NCI-H146 (cell line): ENCODE data around the gene KIZ.
"Not testable (repeated sequence)": the region's sequence is repeated elsewhere in the genome, so short reads cannot be mapped to it uniquely, and the experiment has no call there.

Experiments
- DNase-seq: peaks from one replicate; lab custom pipeline; 2025; lab: John Stamatoyannopoulos, UW

Gene KIZ

DNA sequence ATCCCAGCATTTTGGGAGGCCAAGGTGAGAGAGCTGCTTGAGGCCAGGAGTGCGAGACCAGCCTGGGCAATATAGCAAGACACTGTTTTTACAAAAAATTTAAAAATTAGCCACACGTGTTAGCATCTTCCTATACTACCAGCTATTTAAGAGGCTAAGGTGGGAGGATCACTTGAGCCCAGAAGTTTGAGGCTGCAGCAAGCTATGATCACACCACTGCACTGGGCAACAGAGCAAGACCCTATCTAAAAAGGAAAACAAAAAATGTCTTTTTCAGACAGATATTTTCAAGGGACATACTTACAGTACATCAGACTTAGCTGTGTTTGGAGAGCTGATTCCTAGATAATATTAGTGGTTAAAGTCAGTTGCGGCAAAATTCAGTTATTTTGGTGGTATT lies 104.3 kb downstream of the KIZ start:
- DNase-seq, result no peak

DNA sequence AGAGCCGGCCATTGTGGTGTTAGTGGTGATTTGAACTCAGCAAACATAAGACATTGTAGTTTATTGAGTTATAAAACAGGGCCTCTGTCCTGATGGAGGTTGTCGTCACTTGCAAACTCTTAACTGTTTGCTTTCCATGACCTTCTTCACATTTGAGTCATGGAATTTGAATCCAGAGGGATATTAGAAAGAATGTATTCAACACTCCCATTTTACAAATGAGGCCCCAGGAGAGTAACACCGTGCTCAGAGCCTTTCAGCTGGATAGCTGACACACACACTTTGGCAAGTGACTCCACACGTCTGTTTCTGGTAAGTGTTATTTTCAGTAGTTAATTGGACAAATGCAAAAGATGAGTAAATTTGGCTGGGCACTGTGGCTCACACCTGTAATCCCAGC lies 104.8 kb downstream of the KIZ start:
- no peak for DNase-seq

DNA sequence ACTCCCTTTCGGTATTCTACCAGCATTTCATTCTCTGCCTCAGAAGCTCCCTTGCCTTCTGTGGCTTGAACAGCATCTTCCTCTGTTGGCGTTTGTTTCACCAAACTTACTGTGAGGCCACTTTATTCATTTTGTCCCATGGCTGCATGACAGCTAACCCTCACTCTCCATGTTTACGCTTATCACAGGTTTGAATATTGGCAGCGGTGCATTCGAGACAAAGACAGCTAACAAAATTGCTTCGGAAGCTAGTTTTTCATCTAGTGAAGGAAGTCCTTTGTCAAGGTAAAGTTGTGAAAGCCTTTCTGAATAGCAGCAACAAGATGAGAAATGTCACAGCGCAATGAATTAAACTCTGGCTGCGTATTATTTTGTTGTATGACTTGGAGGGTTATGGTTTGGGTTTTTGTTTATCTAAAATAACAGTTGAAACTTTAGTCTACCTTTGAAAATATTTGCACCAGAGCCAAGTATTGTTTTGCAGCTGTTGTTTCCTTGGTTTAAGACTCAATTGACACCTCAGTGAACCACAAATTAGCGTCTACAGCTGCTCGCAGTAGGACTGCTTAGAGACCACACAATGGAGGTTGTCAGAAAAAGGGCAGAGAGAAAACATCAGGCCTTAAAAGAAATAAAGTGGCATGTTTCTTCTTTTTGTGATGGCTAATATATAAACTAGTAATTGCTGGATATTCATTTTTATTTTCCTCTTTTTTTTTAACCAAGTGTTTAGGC lies 106.8 kb downstream of the KIZ start:
- DNase-seq, result peak; percentile 40

DNA sequence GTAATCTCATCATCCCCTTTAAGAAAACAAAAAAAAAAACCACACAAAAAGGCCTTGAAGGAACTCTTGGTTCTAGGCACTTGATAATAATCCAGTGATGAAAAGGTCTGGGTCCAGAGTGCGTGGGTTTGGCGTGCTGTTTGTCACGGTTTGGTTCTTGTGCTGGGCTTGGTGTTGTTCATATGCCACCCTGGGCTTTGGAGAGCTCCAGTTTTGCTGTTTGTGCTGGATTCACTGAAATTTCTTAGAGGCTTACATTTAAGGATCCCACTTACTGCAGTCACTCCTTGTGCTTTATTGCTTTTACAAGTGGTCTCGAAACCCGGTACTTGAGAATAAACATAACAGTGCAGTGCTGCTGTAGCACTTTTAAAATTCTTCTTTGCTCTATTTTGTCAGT lies 108.4 kb downstream of the KIZ start:
- DNase-seq, result no peak

DNA sequence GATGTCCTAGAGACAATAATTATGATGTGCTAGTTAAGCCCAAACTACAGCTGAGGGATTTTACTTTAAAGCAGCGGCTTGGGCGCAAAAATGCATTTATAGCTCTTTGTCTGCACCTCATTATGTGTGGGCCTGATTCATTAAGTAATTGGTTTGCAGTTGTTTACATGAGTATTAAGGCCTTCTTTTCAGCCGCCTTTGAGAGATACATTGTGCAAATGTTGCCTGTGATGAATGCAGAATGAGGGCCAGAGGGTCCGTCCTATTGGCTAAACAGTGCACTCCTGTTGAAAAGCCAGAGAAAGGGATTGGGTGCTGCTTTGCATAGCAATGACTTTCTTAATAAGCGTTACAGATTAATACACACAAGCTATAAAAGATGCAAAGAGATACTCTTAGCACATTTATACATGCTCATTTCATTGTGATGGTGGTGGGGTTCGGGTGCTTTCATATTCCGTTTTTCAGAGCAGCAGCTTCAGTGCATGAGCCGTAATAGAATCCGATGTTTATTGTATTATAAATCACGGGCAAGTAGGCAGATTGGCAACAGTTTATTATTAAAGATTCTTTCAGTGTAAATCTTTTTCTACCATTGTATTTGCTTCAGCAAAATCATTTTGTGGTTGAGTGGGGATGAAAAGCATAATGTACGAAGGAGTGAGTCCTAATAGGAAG lies 109.1 kb downstream of the KIZ start:
- peak; percentile 78 for DNase-seq

DNA sequence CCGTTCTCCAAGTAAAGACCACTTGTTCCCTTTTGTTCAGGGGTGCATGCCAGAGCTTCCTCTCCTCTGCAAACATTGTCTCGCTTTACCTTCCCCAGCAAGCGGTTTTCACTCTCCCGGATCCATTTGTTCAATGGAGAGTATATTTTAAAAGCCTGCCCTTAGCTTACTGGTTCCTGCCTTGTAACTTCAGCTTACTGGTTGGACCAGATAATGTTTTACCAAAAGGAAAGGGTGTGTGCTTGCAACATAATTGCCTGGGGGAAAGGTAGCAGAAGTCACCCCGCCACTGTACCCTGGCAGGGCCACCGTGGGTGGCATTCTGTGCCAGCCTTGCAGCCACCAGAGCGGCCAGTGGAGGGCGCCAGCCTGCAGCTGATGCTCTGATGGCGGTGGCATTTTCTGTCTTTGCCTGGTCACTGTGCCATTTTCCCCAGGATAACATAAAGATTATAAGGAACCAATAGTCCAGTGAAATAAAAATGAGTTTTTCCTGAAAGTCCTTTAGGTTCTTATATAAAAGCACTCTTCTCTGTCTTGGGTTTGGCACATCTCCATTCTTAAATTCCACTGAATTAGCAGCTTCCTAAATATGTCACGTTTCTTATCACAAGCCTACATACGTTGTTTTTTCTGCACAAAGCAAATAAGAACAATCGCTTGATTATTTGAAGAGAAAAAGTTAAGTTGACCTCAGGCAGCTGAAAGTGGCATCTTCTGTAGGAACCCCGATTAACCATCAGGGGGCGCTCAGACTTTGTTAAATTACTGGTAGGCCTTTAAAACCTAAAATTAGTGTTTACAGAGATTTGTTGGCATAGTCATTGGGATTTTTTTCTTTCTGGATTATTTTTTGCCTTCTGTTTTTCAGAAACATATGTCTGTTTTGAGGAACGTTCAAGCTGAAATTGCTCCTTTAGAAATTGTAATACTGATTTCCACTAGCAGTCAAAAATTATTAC lies 109.9 kb downstream of the KIZ start:
- peak; percentile 77 for DNase-seq

DNA sequence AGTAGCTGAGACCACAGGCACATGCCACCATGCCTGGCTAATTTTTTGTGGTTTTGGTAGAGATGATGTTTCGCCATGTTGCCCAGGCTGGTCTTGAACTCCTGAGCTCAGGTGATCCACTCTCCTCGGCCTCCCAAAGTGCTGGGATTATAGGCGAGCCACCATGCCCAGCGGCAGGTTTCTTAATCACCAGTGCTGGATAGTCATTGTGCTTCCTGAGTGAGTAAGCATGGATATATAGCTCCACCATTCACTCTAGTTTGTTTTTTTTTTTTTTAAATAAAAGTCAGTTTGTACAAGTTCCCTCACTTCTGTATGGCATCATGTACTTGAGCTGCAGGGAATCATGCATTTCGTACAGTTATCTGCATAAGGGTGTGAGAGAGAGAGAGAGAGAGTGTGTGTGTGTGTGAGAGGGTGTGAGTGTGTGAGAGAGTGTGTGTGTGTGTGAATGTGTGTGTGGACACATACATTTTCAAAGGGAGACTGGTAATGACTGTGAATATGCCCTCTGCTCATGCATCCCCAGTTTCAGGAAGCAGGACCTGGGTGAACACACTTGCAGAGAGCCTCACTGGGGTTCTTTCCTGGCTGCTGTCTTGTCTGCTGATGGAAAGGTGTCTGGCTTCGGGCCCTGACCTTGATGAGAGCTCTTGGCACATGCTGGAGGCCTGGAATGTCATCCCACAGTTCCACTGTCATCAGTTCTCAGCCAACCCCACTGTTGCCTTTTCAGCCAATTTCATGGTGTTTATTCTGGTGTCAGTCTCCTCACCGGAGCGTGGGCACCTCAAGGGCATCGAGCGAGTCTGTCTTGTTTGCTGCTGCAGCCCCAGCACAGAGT lies 112.3 kb downstream of the KIZ start:
- no peak for DNase-seq

DNA sequence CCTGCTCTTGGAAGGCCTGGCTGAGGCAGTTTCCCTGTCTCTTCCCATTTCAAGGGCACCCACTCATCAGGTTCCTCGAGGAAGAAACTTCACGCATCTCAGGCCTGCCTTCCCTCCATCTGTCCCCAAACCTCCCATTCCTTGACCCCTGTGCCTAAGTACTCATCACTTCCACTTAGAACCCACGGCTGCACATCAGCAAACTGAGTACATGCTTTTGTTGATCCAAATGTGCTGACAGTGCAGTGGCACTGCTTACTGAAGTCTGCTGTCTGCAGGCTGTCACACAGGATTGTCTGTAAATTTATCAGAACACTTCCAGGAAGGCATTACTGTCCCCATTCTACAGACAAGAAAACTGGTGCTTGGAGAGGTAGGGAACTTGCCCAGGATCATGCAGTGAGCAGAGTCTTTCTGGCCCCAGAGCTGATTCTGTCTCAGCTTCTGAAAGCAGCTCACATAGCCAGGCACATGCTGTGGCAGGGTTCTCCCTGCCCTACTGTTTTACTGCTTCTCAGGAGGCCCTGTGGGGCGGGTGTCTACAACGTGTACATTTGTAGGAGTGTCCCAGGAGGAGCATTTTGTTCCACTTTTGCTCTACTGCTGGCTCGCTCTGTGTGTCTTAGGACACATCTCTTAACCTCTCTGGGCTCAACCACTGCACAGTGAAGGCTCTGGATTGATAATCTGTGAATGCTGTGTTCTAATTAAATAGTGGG lies 113.1 kb downstream of the KIZ start:
- no peak for DNase-seq

DNA sequence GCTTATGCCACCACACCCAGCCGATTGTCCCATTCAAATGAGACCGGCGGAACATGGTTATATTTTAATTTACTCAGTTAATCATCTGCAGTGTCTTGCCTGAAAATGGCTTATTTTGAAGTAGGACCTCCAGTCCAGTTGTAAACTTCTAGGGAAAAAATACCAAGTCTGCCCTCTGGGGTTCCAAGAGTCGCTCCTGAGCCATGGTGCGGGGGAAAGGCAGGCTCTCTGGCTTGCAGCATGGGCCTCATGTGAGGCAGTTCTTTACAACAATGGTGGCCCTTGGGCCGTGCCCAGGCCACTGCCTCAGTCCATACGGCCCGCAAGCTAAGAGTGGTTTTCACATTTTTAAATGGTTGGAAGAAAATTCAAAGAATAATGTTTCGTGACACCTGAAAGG lies 114.5 kb downstream of the KIZ start:
- DNase-seq, result no peak

DNA sequence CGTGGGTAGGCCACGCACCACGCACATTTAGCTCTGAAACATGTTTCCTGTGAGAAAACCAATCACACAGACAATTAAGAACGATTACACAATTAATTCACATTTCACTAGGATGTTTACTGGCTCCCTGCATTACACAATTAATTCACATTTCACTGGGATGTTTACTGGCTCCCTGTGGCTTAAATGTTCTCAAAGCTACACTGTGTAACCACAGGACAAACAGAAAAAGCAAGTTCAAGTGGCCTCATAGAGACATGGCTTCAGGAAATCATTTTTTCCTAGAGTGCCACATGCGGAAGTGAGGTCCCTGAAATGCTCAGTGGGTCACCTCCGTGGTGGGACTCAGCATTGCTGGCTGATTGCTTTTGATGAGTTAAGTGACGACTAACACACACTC lies 115.5 kb downstream of the KIZ start:
- DNase-seq, result peak; percentile 56

DNA sequence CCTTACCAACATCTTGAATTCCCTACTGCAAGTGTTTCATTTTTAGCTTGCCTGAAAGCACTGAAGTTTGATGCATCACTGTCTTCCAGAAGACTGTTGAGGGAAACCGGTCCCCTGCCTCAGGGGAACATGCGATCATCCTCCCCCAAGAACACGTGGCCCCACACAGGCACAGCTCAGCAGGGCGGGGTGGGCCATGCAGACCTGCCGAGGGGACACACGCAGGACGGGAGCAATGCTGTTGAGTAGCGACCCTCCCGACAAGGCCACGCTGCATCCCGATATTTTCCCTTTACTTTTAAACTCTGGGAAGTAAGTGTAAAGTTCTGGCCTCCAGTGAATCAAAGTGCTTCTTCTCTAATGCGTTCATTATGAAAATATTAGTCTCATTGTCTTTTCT lies 117.9 kb downstream of the KIZ start:
- no peak for DNase-seq

DNA sequence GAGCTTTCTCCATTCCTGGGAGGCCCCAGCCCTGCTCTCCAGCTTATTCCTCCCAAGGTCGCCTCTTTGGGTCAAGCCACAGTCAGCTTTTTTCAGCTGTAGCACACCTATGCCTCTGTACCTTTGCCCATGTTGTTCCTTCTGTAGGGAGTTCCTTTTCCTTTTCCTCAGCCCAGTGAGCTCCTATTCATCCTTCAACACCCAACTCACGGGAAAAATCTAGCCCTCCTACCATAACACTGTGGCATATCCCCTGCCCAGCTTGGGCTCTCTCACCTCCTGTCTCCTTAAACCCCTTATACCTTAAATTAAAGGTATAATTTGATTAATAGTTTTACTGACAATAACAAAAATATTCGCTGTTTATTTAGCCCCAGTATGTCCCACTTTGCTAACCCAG lies 118.9 kb downstream of the KIZ start:
- no peak for DNase-seq

DNA sequence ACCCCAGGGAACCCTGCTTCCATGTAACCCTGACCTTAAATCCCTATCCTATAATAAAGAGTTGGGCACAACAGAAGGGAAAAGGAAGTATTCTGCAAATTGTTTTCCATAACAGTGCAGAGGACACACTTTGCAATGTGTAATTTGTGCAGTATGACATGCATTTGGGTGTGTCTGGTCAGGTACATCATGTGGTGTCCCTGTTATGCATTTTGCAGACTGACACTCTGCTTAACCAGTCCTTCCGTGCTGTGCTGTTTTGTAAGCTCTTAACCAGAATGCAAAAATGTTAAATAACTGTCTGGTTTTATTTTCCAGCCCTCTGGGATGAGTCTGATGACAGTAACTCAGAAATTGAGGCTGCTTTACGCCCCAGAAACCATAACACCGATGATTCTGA lies 120.3 kb downstream of the KIZ start:
- peak; percentile 5 for DNase-seq

DNA sequence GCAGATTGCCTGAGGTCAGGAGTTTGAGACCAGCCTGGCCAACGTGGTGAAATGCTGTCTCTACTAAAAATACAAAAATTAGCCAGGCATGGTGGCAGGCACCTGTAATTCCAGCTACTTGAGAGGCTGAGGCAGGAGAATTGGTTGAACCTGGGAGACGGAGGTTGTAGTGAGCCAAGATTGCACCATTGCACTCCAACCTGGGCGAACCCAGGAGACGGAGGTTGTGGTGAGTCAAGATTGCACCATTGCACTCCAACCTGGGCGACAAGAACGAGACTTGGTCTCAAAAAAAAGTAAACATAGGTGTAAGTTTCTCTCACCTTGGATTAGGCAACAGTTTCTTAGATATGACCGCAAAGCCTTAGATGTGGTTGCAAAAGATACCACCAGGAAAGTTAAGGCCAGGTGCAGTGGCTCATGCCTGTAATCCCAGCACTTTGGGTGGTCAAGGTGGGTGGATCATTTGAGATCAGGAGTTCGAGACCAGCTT lies 121.8 kb downstream of the KIZ start:
- not testable (repeated sequence) for DNase-seq

DNA sequence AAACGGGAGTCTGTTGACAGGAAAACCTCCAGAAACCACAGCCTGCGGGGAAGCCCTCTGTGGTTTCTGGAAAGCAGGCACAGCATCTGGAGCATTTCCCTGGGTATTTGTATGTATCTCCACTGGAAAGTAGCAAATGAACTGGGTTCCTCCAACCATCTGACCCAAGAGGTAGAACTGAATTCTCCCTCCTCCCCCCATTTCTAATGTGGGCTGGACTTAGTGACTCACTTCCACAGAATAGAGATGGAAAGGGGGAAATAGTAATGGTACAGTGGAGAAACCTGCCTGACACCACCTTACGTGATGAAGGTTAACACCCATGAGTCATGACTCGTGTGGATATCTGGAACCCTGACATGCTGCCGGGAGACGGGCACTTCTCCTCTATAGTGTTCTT lies 125.4 kb downstream of the KIZ start:
- DNase-seq, result no peak

DNA sequence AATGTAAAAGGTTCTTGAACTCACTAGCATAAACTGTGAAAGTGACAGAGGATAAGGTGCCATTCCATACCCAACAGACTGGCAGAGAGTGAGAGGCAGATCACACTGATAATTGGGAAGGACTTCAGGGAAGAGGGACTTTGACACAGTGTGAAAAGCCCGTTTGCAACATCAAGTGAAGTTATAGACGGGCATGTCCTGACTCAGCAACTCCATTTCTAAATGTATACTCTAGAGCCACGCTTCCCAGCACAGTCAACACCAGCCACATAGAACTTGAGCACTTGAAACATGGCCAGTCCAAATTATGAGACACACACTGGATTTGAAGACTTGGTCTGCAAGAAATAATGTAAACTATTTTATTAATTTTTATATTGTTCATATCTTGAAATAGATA lies 131.3 kb downstream of the KIZ start:
- DNase-seq, result no peak

DNA sequence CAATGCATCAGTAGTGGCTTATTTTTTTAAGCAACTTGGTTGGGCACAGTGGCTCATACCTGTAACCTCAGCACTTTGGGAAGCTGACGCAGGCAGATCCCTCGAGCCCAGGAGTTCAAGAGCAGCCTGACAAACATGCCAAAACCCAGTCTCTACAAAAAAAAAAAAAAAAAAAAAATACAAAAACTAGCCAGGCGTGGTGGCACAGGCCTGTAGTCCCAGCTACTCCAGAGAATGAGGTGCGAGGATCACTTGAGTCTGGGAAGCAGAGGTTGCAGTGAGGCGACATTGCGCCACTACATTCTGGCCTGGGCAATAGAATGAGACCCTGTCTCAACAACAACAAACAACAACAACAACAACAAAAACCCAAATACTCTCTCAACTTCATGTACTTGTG lies 132.5 kb downstream of the KIZ start:
- DNase-seq, result no peak

DNA sequence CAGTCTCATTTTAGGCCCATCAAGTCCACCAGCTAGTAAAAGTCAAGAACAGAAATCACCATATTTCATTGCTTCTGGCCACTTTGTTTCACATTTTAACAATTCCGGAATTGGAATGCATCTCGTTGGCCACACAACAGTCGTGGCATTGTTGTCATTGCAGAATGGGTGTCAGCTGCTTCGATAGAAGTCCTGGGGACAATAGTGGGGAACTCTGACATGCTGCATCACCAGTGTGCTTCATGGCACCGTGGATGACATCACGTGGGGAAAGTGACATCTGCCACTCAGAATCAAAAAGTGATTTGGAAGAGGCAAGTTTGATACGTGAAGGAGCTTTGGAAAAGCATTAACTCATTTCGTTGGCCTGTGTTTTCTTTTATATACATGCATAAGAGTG lies 133.5 kb downstream of the KIZ start:
- no peak for DNase-seq

DNA sequence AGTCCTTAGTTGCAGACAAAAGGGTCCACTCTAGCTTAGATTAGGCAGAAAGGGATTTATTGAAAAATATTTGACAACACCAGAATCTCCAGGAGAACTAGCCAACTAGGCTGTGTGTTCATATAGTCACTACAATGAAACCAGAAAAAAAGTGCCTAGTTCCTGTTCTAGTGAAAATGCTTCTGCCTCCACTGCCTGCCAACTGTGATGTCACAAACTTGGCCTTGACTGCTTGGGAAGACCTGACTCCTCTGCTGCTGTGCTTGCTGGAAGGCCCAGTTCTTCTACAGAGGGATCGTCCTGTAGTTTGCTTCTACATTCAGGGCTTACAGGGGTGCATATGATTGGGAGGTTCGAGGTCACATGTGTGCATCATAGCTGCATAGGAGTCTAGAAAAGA lies 136.9 kb downstream of the KIZ start:
- no peak for DNase-seq

DNA sequence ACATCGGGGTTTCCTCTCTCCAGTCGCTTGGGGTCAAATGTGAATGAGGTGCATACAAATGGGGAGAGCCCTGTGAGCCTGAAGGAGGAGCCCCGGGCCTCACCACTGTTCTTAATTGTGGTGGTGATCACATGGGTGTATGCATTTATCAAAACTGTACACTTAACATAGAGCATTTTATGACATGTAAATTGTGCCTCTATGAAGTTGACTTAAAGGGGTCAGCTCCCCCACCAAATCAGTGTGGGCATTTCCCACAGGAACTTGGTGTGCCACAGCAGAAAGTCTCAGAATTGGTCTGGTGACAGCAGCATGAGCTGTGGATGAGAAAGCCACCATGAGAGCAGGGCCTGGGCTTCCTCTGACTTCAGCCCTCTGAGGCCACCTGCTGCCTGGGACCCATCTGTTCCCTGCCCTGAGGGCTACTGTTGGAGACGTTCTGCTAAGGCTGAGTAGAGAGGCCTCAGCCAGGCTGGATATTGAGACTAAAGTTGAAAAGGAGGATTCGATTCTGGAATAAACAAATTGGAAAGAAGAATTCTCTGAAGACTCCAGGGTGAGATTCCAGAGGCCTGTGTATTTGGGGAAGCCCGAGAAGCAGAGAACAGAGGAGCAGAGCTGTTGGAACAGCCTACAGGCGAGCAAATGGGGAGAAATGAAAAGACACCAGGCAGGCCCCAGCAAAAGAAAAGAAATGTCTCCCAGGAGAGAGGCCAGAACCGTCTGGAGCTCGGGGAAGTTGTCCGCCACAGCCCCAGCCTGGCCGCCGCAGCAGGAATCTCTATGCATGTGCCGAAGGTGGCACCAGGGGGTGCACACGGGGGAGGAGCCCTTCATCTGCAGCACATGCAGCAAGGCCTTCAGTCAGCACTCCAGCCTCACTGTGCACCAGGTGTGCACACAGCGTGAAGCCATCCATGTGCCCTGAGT lies 139.6 kb downstream of the KIZ start:
- peak; percentile 97 for DNase-seq
